Muscle layer of colon (tissue), 2 donors: ENCODE results near the gene APBA3.
A peak's percentile ranks its signal among the peaks of the same experiment; 100 is the strongest.

Experiments
- H3K27ac ChIP-seq: one replicate; pipeline ENCODE4 v1.7.0; 2013; ENCODE audit warnings: low read depth, mild to moderate bottlenecking, low read length, moderate library complexity
- H3K27me3 ChIP-seq, 2 donors: one replicate each; pipeline ENCODE4 v1.7.0; 2013; ENCODE audit warnings: low read length in 2 of 2, mild to moderate bottlenecking in 2 of 2; ENCODE audit not compliant: insufficient read depth in 2 of 2, control insufficient read depth in 1 of 2
- H3K36me3 ChIP-seq: one replicate; pipeline ENCODE4 v1.7.0; 2013; ENCODE audit warnings: mild to moderate bottlenecking, low read length; ENCODE audit not compliant: insufficient read depth
- H3K4me1 ChIP-seq: one replicate; pipeline ENCODE4 v1.7.0; 2013; ENCODE audit warnings: mild to moderate bottlenecking, low read length; ENCODE audit not compliant: insufficient read depth
- H3K4me3 ChIP-seq, 2 donors: one replicate each; pipeline ENCODE4 v1.7.0; 2013; ENCODE audit warnings: low read length in 2 of 2, low read depth in 1 of 2, mild to moderate bottlenecking in 1 of 2, moderate library complexity in 1 of 2
- H3K9ac ChIP-seq: one replicate; pipeline ENCODE4 v1.7.0; 2013; ENCODE audit warnings: low read length
- H3K9me3 ChIP-seq: one replicate; pipeline ENCODE4 v1.7.0; 2013; ENCODE audit warnings: mild to moderate bottlenecking, low read length
- donor health status: abdominal sarcoma.
- donor health status: Adenocarcinoma of cecum.

The APBA3 gene

DNA sequence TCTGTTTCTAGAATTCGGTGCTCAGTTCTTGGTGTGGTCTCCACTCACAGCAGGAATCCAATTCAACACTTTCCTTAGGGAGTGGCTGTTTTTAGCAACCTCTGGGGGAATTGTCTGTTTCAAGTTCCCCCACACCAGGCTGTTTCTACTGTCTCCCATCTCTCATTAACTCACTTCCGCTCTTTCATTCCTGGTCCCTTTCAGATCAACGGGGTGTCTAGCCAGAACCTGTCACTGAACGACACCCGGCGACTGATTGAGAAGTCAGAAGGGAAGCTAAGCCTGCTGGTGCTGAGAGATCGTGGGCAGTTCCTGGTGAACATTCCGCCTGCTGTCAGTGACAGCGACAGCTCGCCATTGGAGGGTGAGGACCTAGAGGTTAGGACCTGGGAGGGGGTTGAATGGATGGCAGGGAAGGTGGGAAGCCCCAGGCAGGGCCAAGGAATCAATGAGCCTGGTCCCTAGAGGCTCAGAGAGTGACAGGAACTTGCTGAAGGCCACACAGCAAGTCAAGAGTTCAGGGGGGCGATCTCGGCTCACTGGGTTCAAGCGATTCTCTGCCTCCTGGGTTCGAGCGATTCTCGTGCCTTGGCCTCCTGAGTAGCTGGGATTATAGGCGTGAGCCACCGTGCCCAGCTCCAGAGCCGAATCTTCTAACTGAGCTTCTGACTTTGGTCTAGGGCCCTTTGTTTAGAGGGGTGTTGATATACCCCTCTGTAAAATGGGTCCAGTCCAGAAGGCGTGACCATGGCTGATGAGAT lies 27.8 kb downstream of the APBA3 start:
- Histone ChIP-seq H3K36me3 (no peaks in the 10 kb centered on the region), H3K27ac (no peak overlapping the region), H3K9me3 (no peaks in the 10 kb centered on the region), H3K9ac (no peak overlapping the region), H3K4me3 (no peak overlapping the region), H3K4me1 (no peaks in the 10 kb centered on the region), H3K27me3 (no peaks in the 10 kb centered on the region)

DNA sequence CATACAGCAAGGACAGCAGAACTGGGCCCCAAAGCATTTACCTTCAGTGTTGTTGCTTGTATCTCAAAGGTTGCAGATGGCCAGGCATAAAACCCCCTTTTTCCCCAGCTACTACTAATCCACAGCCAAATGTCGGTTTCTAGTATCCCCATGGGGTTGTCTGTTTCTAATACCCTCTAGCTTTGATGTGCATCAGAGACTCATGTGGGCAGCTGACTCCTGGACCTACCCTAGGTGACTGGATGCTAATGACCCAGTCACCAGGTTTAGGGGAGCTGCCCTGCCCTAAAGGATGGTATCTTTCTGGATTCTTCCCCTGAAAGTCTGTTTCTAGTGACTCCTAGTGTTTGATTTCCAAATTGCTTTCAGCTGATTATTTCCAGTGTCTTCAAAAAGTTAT lies 29.4 kb downstream of the APBA3 start:
- H3K27me3 ChIP-seq, result no peaks in the 10 kb centered on the region
- H3K36me3 ChIP-seq, result no peaks in the 10 kb centered on the region

DNA sequence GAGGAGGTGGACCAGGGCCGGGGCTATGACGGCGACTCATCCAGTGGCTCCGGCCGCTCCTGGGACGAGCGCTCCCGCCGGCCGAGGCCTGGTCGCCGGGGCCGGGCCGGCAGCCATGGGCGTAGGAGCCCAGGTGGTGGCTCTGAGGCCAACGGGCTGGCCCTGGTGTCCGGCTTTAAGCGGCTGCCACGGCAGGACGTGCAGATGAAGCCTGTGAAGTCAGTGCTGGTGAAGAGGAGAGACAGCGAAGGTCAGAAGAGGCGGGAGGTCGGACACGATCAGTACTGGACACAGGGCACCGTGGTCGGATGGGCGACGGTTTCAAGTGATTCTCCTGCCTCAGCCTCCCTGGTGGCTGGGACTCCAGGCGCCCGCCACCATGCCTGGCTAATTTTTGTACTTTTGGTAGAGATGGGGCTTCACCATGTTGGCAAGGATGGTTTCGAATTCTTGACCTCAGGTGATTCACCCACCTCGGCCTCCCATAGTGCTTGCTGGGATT lies 31.0 kb downstream of the APBA3 start:
- H3K9ac ChIP-seq, result no peak overlapping the region
- H3K36me3 ChIP-seq, result no peaks in the 10 kb centered on the region
- no peak overlapping the region for H3K4me3 ChIP-seq
- no peaks in the 10 kb centered on the region for H3K27me3 ChIP-seq
- no peaks in the 10 kb centered on the region for H3K9me3 ChIP-seq
- no peaks in the 10 kb centered on the region for H3K4me1 ChIP-seq
- no peak overlapping the region for H3K27ac ChIP-seq

More for the DNA sequence above, 29.4 kb downstream of the APBA3 start:
- no peak overlapping the region for H3K4me3 ChIP-seq
- H3K4me1 ChIP-seq, result no peaks in the 10 kb centered on the region
- no peaks in the 10 kb centered on the region for H3K9me3 ChIP-seq
- H3K9ac ChIP-seq, result no peak overlapping the region
- H3K27ac ChIP-seq, result no peak overlapping the region

DNA sequence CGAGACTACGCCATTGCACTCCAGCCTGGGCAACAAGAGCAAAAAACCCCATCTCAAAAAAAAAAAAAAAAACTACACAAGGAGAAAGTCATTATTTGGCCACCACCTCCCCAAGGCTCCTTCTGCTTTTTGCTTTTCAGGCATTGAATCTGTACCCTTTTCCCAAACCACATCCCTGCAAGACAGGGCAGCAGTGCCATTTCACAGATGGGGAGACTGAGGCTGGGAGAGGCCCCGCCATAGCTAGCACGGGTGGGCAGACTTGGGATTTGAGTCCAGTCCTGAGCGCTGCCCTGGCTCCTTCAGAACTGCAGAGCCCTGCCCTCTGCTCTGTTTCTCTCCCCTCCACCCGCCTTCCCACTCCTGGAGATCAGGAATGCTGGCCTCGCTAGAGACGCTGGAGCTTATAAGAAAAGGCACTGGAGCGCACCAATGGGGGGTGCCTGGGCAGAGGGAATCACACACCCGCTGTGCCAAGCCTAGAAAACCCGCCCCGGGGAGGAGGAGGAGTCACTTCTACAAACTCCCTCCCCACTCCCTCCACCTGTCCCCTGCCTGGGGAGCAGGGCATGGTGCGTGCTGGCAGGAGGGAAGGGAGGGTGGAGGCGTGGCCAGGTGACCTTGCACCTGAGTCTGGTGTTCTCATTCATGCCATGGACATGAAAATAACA lies 35.7 kb downstream of the APBA3 start:
- H3K4me1 ChIP-seq, result peaks cover 7% of the 10 kb centered on the region
- no peaks in the 10 kb centered on the region for H3K36me3 ChIP-seq
- H3K9me3 ChIP-seq, result no peaks in the 10 kb centered on the region
- no peak overlapping the region for H3K27ac ChIP-seq
- H3K9ac ChIP-seq, result no peak overlapping the region
- H3K27me3 ChIP-seq, result peaks cover 15 to 25% of the 10 kb centered on the region in 2 donors
- no peak overlapping the region for H3K4me3 ChIP-seq

DNA sequence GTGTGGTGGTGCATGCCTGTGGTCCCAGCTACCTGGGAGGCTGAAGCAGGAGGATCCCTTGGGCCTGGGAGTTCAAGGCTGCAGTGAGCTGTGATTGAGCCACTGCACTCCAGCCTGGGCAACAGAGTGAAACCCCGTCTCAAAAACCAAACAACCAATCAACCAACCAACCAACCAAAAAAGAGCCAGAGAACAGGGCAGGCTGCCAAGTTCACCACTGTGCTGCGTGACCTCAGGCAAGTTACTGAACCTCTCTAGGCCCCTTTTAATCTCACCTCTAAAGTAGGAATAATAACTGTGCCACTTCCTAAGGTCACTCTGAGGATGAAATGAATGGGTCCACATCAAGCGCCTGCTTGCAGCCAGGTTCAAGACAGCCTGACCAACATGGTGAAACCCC lies 36.4 kb downstream of the APBA3 start:
- H3K9ac ChIP-seq, result no peak overlapping the region
- peaks cover 7% of the 10 kb centered on the region for H3K4me1 ChIP-seq
- peaks cover 21 to 32% of the 10 kb centered on the region in 2 donors for H3K27me3 ChIP-seq
- no peaks in the 10 kb centered on the region for H3K36me3 ChIP-seq
- H3K4me3 ChIP-seq, result no peak overlapping the region
- no peak overlapping the region for H3K27ac ChIP-seq
- no peaks in the 10 kb centered on the region for H3K9me3 ChIP-seq

DNA sequence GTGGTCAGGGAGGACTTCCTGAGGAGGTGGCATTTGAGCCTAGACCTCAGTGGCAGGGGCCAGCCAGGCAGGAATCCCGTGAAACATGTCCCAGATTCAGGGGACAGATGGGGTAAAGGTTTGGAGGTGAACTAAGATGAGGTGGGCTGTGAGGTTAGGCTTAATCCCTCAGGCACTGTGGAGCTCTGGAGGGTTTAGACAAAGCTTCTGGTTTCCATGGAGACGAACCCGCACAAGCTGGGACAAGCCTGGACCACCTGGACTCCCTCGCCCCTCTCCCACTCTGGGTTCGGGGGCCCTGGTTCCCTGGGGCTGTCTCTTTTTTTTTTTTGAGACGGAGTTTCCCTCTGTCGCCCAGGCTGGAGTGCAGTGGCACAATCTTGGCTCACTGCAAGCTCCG lies 37.6 kb downstream of the APBA3 start:
- Histone ChIP-seq H3K9me3 (no peaks in the 10 kb centered on the region), H3K9ac (no peak overlapping the region), H3K27me3 (peaks cover 26 to 40% of the 10 kb centered on the region in 2 donors), H3K27ac (no peak overlapping the region), H3K4me3 (no peak overlapping the region), H3K4me1 (peaks cover 7% of the 10 kb centered on the region), H3K36me3 (no peaks in the 10 kb centered on the region)

DNA sequence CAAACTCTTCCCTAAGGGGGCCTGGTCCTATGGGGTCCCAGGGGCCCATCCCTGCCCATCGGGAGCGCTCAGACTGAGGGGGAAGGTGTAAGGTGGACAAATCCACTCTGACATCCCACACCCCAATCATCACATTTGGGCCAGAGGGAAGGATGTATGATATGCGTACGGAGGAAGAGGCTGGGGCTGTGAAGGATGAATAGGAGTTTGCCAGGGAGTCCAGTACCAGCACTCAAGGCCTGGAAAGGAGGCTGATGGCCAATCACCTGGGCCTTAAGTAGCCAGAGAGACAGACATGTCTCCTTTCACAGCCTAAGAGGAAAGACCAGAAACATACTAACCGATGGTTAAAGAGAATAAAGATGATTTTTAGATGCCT lies 38.4 kb downstream of the APBA3 start:
- Histone ChIP-seq H3K9ac (no peak overlapping the region), H3K4me3 (no peak overlapping the region), H3K9me3 (no peaks in the 10 kb centered on the region), H3K4me1 (peaks cover 7% of the 10 kb centered on the region), H3K27me3 (peaks cover 26 to 40% of the 10 kb centered on the region in 2 donors), H3K27ac (no peak overlapping the region), H3K36me3 (no peaks in the 10 kb centered on the region)

DNA sequence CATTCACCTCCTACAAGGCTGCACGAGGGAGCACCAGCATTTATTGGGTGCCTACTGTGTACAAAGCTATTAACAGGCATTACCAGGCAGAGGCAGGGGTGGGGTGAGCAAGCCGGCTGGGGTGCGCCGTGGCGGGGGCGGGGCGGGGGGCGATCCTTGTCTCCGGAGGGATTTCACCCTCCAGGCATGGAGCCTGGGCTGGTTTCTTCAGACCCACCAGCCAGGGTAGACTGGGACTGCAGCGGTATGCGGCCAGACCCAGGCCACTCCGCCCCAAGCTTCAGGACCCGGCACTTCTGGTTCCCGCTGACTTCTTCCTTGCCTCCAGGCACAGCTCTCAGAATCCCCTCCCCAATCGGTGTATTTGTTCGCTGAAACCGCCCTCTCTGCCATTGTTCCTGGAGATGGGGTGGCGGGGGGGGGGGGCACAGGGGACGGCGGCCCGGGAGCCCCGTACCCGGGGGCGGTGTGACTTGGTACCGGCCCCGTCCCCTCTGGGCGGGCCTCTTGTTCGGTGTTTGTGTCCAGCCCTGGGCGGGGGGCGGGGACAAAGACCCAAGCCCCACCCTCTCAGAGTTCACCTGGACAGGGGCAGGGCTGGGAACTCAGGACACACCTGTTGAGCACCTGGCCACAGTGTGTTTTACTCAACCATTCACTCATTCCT lies 38.9 kb downstream of the APBA3 start:
- Histone ChIP-seq H3K36me3 (no peaks in the 10 kb centered on the region), H3K9ac (no peak overlapping the region), H3K4me3 (no peak overlapping the region), H3K9me3 (no peaks in the 10 kb centered on the region), H3K27me3 (peaks cover 26 to 40% of the 10 kb centered on the region in 2 donors), H3K4me1 (peaks cover 7% of the 10 kb centered on the region), H3K27ac (no peak overlapping the region)

DNA sequence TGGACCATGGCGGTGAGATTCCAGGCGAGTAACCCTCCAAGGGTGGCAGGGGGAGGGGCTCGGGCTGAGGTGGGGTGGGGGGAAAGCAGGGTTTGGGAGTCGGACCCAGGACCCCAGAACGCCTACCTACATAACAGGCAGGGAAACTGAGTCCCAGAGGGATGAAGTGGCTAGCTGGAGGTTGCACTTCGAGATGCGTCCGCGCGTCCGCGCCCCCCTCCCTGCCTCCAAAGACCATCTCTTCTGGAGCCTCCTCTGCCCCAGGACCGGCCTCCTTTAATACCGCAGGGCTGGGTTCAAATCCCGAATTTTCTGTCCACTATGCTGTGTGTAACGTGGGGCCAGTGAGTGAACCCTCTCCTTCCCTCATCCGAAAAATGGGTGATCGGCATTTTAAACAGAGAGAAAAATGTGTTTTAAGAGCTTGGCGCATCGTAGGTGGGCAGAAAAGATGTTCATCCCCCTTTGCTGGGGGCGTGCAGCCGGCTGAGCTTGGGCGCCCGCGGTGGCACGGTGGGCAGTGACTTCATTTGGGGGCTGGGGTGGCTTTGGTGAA lies 39.5 kb downstream of the APBA3 start:
- Histone ChIP-seq H3K9ac (no peak overlapping the region), H3K27me3 (peaks cover 26 to 40% of the 10 kb centered on the region in 2 donors), H3K9me3 (no peaks in the 10 kb centered on the region), H3K4me3 (peak overlapping the region in 1 of 2 donors; percentile 13), H3K27ac (no peak overlapping the region), H3K36me3 (no peaks in the 10 kb centered on the region), H3K4me1 (peaks cover 7% of the 10 kb centered on the region)

DNA sequence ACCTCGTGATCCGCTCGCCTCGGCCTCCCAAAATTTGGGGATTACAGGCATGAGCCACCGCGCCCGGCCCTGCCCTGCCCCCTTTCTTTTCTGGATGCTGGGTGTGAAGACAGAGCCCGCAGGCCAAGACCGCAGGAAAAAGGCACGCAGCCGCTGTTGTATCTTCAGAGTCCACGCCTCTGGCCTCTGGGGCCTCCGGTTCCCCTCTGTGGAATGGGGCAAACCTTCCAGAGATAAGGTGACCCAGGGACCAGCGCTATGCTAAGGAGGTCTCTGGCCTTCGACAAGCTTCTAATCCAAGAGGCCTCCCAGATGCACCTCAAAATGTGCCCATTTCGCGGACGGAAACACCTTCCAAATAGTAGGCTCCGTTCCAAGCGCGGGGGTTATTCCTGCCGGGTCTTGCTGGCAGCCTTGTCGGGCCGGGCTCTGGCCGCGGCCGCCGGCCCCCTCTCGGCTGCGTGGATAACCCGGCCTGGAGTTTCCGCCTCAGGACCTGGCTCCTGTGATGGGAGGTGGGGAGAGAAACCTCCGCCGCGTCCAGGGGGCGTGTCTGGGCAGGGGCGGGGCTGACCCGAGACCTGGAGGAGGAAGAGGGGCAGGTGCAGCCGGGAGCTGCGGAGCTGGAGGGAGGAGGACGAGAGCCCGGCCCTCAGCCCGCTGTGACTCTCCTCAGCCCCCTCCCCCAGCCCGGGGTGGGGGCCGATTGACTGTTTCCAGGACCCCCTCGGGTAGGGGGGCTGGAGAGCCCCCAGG lies 40.2 kb downstream of the APBA3 start:
- H3K4me3 ChIP-seq, result peak overlapping the region in 1 of 2 donors; percentile 13
- H3K4me1 ChIP-seq, result peaks cover 7% of the 10 kb centered on the region
- H3K27ac ChIP-seq, result no peak overlapping the region
- no peaks in the 10 kb centered on the region for H3K36me3 ChIP-seq
- H3K27me3 ChIP-seq, result peaks cover 26 to 40% of the 10 kb centered on the region in 2 donors
- no peak overlapping the region for H3K9ac ChIP-seq
- H3K9me3 ChIP-seq, result no peaks in the 10 kb centered on the region
